ENCODE results near the gene ANTXR1.

The ANTXR1 gene

GRCh38 chr2:69067866-69068265, 54.9 kb downstream of the ANTXR1 start:
- Mint-ChIP-seq H3K36me3 (ENCODE audit: low read depth) (peaks cover 35% of the 10 kb centered on the region), H3K9me3 (peaks cover 14% of the 10 kb centered on the region), H3K4me1 (peaks cover 21% of the 10 kb centered on the region)

GRCh38 chr2:69070969-69071368, 58.0 kb downstream of the ANTXR1 start:
- Mint-ChIP-seq H3K9me3 (no peaks in the 10 kb centered on the region), H3K4me3 (no peak overlapping the region), H3K36me3 (ENCODE audit: low read depth) (peaks cover 27% of the 10 kb centered on the region), H3K4me1 (peaks cover 15% of the 10 kb centered on the region), H3K27ac (no peak overlapping the region), H3K27me3 (ENCODE audit: low read depth) (no peaks in the 10 kb centered on the region)
- TF ChIP-seq CTCF (IDR thresholded peaks at IDR 0.05; ENCODE audit: unreplicated experiment in 3 of 3): no peak

More at GRCh38 chr2:69067866-69068265, 54.9 kb downstream of the ANTXR1 start:
- TF ChIP-seq CTCF (IDR thresholded peaks at IDR 0.05; ENCODE audit: unreplicated experiment in 3 of 3): no peak
- Mint-ChIP-seq H3K27ac (no peak overlapping the region), H3K27me3 (ENCODE audit: low read depth) (no peaks in the 10 kb centered on the region), H3K4me3 (no peak overlapping the region)

DNA sequence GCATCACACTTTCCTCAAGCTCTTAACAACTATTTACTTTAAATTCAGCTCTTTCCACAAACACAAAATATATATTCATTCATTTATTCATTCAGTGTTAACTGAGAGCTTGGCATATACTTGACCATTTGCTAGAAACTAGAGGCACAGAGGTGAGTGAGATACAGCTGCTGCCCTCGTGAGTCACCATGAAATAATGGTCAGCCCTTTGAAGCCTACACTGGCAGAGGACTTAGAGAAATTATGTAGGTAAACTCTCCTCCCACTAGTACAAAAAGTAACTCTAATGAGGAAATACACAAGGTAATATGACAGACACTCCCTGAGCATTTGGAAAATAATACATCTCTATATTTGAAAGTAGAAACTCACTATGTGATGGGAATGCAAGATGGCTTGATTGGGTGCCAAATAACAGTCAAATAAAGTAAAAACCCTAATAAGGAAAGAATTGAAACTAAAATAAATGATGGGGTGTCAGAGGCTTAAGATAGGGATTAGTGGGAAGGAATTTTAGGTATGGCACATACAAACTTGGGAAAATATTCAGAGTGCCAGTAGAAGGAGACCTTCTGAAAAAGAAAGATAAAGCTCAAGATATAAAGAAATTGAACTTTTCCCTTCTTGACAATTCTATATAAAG, 61.1 kb downstream of the ANTXR1 start:
- no peak for TF ChIP-seq CTCF (IDR thresholded peaks at IDR 0.05; ENCODE audit: unreplicated experiment in 3 of 3)
- H3K9me3 Mint-ChIP-seq: no peaks in the 10 kb centered on the region
- peak overlapping the region in 2 of 3 experiments; percentile 2 to 19 for H3K27ac Mint-ChIP-seq
- H3K36me3 Mint-ChIP-seq (ENCODE audit: low read depth): peaks cover 43% of the 10 kb centered on the region
- no peaks in the 10 kb centered on the region for H3K27me3 Mint-ChIP-seq (ENCODE audit: low read depth)
- H3K4me1 Mint-ChIP-seq: no peaks in the 10 kb centered on the region
- no peak overlapping the region for H3K4me3 Mint-ChIP-seq

DNA sequence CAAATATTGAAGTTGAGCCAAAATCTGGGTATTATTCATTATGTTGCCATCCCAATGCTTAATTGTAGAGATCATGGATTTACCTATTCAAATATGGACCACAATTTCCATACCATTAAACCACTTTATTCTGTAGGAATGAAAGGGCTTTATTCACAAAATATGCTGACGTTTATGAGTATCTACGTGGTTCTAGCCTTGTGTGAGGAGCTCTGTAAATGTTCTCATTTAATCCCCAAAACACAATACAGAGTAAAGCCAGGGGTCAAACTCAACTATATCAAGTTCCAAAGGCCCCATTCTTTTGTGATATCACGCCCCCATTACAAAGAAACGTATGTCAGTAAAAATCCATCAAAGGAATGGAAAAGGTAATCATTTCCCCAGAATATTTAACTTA, 61.9 kb downstream of the ANTXR1 start:
- peaks cover 51% of the 10 kb centered on the region for H3K36me3 Mint-ChIP-seq (ENCODE audit: low read depth)

GRCh38 chr2:69075486-69075885, 62.5 kb downstream of the ANTXR1 start:
- Mint-ChIP-seq H3K4me3 (no peak overlapping the region), H3K36me3 (ENCODE audit: low read depth) (peaks cover 55% of the 10 kb centered on the region), H3K27me3 (ENCODE audit: low read depth) (no peaks in the 10 kb centered on the region), H3K4me1 (no peaks in the 10 kb centered on the region), H3K9me3 (no peaks in the 10 kb centered on the region), H3K27ac (no peak overlapping the region)
- no peak for TF ChIP-seq CTCF (IDR thresholded peaks at IDR 0.05; ENCODE audit: unreplicated experiment in 3 of 3)

More for the DNA sequence above, 61.9 kb downstream of the ANTXR1 start:
- Mint-ChIP-seq H3K4me1 (no peaks in the 10 kb centered on the region), H3K27ac (no peak overlapping the region), H3K27me3 (ENCODE audit: low read depth) (no peaks in the 10 kb centered on the region), H3K4me3 (no peak overlapping the region), H3K9me3 (no peaks in the 10 kb centered on the region)
- no peak for TF ChIP-seq CTCF (IDR thresholded peaks at IDR 0.05; ENCODE audit: unreplicated experiment in 3 of 3)

DNA sequence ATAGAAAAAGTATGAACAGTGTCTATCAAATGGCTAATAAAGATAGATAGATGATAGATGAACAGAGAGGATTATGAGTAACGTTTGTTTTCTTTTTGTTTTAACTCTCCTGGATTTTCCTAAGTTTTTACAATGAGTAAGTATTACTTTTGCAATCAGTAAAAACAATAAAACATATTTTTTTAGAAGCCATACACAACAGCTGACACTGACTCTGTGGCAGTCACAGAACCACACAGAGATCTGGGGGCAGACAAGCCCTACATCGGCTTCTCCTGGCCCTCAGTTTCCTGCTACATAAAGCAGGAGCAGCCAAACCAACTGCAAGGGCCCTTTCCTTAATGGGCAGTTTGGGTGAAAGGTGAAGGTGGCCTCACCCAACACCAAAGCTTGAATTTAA, 63.6 kb downstream of the ANTXR1 start:
- no peak overlapping the region for H3K4me3 Mint-ChIP-seq
- H3K36me3 Mint-ChIP-seq (ENCODE audit: low read depth): peaks cover 61% of the 10 kb centered on the region
- no peak overlapping the region for H3K27ac Mint-ChIP-seq
- H3K4me1 Mint-ChIP-seq: no peaks in the 10 kb centered on the region
- H3K9me3 Mint-ChIP-seq: no peaks in the 10 kb centered on the region
- H3K27me3 Mint-ChIP-seq (ENCODE audit: low read depth): no peaks in the 10 kb centered on the region
- TF ChIP-seq CTCF (IDR thresholded peaks at IDR 0.05; ENCODE audit: unreplicated experiment in 3 of 3): no peak
